ENCODE measurements around the gene TDO2. TPM values are rescaled to one million over a fixed set of nuclear protein-coding genes. Genes with fewer than 3 reads are reported as not detected.

Gene TDO2
- polyA plus RNA-seq, 3 donors, result not detected

- H3K4me1 Mint-ChIP-seq, result no peaks in the 10 kb centered on the region
These were observed 38.3 kb downstream of the TDO2 start for GRCh38 chr4:155941820-155942219.

GRCh38 chr4:155943605-155944291 is 40.3 kb downstream of the TDO2 start:
- H3K4me3 Mint-ChIP-seq, result no peak overlapping the region
- Histone ChIP-seq H3K9ac (ENCODE audit: insufficient read depth, low read length, poor library complexity, severe bottlenecking) (no peak overlapping the region), H3K4me2 (replicated peaks; ENCODE audit: extremely low read depth, low read length, poor library complexity, severe bottlenecking) (no peak overlapping the region), H3K9me3 (replicated peaks in 1 of 2; ENCODE audit: control insufficient read depth in 1 of 2, insufficient read depth in 1 of 2, low read length in 2 of 2) (no peaks in the 10 kb centered on the region), H3K27me3 (ENCODE audit: control insufficient read depth in 2 of 2, insufficient read depth in 2 of 2, low read length in 2 of 2) (no peaks in the 10 kb centered on the region), H3K4me3 (replicated peaks in 1 of 3; ENCODE audit: low read depth in 2 of 3, low read length in 3 of 3) (no peak overlapping the region), H3K4me1 (ENCODE audit: control insufficient read depth in 1 of 2, insufficient read depth in 2 of 2, low read length in 2 of 2) (no peaks in the 10 kb centered on the region), H3K79me2 (ENCODE audit: insufficient read depth, low read length) (no peaks in the 10 kb centered on the region), H4K20me1 (ENCODE audit: insufficient read depth, low read length) (no peaks in the 10 kb centered on the region), H3K27ac (ENCODE audit: low read depth in 1 of 2, low read length in 2 of 2) (no peak overlapping the region), H2AFZ (ENCODE audit: insufficient read depth, low read depth, low read length, poor library complexity, severe bottlenecking) (no peak overlapping the region), H3K36me3 (replicated peaks in 1 of 2; ENCODE audit: control insufficient read depth in 1 of 2, insufficient read depth in 2 of 2, low read length in 2 of 2) (peaks cover 4 to 28% of the 10 kb centered on the region in 2 donors)
- intact Hi-C loops (cut with micrococcal nuclease), result no loop called here
- no CpG with 5 or more reads among the region's 3 CpGs for whole genome bisulfite sequencing (ENCODE audit: insufficient coverage)
- H3K27me3 Mint-ChIP-seq (ENCODE audit: low read depth in 3 of 3), result no peaks in the 10 kb centered on the region
- no peak for DNase-seq
- no peaks in the 10 kb centered on the region for H3K4me1 Mint-ChIP-seq
- peaks cover 13 to 22% of the 10 kb centered on the region in 2 donors for H3K36me3 Mint-ChIP-seq
- H3K27ac Mint-ChIP-seq, result no peak overlapping the region
- peaks cover 0 to 3% (median 0%) of the 10 kb centered on the region in 7 donors for H3K9me3 Mint-ChIP-seq
- TF ChIP-seq CTCF (IDR thresholded peaks at IDR 0.05), result no peak

More at GRCh38 chr4:155941820-155942219, 38.3 kb downstream of the TDO2 start:
- Histone ChIP-seq H3K4me1 (ENCODE audit: control insufficient read depth in 1 of 2, insufficient read depth in 2 of 2, low read length in 2 of 2) (no peaks in the 10 kb centered on the region), H2AFZ (ENCODE audit: insufficient read depth, low read depth, low read length, poor library complexity, severe bottlenecking) (no peak overlapping the region), H3K27ac (ENCODE audit: low read depth in 1 of 2, low read length in 2 of 2) (no peak overlapping the region), H3K36me3 (replicated peaks in 1 of 2; ENCODE audit: control insufficient read depth in 1 of 2, insufficient read depth in 2 of 2, low read length in 2 of 2) (peaks cover 4 to 41% of the 10 kb centered on the region in 2 donors), H3K4me2 (replicated peaks; ENCODE audit: extremely low read depth, low read length, poor library complexity, severe bottlenecking) (no peak overlapping the region), H4K20me1 (ENCODE audit: insufficient read depth, low read length) (no peaks in the 10 kb centered on the region), H3K27me3 (ENCODE audit: control insufficient read depth in 2 of 2, insufficient read depth in 2 of 2, low read length in 2 of 2) (no peaks in the 10 kb centered on the region), H3K79me2 (ENCODE audit: insufficient read depth, low read length) (no peaks in the 10 kb centered on the region), H3K9me3 (replicated peaks in 1 of 2; ENCODE audit: control insufficient read depth in 1 of 2, insufficient read depth in 1 of 2, low read length in 2 of 2) (no peaks in the 10 kb centered on the region), H3K9ac (ENCODE audit: insufficient read depth, low read length, poor library complexity, severe bottlenecking) (no peak overlapping the region), H3K4me3 (replicated peaks in 1 of 3; ENCODE audit: low read depth in 2 of 3, low read length in 3 of 3) (no peak overlapping the region)
- Mint-ChIP-seq H3K27ac (no peak overlapping the region), H3K9me3 (no peaks in the 10 kb centered on the region), H3K27me3 (ENCODE audit: low read depth in 3 of 3) (no peaks in the 10 kb centered on the region), H3K36me3 (peaks cover 13 to 31% of the 10 kb centered on the region in 2 donors), H3K4me3 (no peak overlapping the region)
- no CpG with 5 or more reads among the region's 1 CpG for WGBS (ENCODE audit: insufficient coverage)
- DNase-seq, result no peak
- no peak for TF ChIP-seq CTCF (IDR thresholded peaks at IDR 0.05)
- intact Hi-C loops (cut with micrococcal nuclease), result no loop called here

Measured in CD14-positive monocyte (primary cell).